Hepatic stellate cell (primary cell): Measurements from ENCODE around the gene SDHAF3.
"Not testable (repeated sequence)": the region's sequence is repeated elsewhere in the genome, so short reads cannot be mapped to it uniquely, and the experiment has no call there.

Experiments
- DNase-seq: peaks from one replicate; pipeline ENCODE4 v3.0.0; 2011; ENCODE audit warnings: low spot score

Gene SDHAF3

DNA sequence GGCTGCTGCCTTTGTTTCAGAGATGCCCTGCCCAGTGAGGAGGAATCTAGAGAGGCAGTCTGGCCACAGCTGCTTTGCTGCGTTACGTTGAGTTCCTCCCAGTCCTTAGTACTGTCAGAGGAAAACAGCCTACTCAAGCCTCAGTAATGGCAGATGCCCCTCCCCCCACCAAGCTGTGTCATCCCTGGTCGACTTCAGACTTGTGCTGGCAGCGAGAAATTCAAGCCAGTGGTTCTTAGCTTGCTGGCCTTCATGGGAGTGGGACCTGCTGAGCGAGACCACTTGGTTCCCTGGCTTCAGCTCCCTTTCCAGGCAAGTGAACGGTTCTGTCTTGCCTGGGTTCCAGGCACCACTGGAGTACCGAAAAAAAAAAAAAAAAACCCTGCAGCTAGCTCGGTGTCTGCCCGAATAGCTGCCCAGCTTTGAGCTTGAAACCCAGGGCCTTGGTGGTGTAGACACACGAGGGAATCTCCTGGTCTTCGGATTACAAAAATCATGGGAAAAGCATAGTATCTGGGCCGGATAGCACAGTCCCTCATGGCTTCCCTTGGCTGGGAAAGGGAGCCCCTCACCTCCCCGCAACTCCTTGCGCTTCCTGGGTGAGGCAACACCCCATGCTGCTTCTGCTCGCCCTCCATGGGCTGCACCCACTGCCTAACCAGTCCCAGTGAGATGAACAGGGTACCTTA is 9.1 kb downstream of the SDHAF3 start:
- no peak for DNase-seq

DNA sequence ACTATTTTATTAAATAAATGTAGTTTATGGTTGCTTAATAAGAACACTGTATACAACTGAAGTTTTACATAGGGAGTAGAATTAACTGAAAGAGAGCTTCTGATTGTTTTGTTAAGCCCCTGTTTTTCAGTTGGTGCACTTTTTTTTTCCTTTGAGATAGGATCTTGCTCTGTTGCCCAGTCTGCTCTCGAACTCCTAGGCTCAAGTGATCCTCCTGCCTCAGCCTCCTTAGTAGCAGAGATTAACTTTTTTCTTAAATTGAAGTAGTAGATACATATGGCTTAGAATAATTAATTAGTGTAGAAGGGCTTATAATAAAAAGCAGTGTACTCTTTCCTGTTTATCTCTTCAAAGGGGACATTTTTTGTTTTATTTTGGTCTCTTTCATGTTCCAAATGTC is 11.2 kb downstream of the SDHAF3 start:
- no peak for DNase-seq

DNA sequence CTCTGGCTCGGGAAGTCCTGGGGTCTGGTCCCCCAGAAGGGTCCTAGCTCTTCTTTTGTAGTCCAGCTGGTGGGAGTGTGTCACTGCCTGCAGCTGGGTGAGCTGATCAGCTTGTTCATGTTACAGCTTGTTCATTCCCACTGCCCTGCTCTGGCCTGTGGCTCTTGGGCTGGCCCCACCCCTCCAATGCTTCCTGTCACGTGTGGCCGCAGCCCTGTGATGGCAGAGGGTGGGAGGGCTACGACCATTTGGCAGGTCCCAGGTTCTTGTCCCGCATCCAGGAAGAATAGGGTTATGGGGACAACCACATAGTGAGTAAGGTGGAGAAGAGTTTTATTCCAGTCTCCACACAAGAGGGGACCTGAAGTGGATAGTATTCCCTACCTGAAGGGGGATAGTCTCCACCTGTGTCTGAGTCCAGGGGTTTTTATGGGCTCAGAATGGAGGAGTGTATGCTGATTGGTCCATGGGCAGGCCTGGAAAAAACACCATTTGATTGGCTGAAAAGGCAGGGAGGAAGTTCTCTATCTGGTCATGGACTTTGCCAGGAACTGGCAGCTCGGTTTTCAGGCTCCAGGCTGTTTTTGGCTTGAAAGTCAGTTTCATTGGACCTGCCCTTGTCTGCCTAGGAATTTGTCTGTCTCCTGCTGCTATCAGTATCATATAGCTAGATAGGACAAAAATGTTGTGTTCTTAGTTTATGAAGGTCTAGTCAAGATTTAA is 13.1 kb downstream of the SDHAF3 start:
- DNase-seq = no peak

DNA sequence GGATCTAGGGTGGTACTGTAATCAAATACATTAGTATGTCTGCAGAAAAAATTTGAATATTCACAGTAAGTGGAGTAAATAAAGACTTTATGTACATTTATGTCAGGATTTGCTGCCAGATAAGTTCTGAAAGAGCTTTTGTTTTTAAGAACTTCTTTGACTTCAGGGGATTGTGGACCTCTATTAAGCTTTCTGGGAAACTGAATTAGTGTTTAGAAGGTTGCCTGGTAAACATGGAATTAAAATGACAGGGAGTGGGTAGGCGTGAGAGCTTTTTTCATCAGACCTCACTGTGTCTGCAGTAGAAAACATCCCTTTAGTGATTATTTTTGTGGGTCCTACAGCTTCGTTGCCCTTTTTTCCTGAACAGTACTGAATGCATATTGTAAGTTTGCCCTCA is 15.7 kb downstream of the SDHAF3 start:
- DNase-seq = no peak

DNA sequence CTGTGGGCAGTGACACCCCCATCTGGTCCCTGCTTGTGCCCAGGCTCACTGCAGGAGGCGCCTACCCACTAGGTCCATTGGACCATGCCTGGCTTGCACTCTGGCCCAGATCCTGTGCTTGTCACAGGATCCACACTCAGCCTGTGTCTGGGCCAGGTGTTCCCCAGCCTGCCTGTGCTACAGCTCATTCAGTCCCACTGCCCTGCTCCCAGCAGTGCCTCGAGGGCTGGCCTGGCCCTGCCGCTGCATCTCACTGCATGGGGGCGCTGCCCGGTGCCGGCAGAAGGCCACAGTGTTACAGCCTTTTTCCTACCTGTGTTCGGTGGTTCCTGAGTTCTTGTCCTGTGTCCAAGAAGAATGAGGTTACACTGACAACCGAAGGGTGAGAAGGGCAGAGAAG is 21.3 kb downstream of the SDHAF3 start:
- no peak for DNase-seq

DNA sequence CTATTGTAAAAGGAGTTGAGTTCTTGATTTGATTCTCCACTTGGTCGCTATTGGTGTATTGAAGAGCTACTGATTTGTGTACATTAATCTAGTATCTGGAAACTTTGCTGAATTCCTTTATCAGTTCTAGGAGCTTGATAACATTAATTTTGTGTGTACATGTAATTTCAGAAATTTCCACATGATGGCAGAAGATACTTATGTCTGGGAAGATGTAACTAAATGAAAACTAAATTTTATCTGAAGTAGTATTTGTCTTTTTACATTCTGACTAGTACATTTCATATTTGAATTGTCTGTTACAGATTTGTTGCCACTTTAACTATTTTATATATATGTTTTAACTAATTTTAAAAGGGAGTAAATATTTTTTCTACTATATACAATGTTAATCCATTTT is 27.6 kb downstream of the SDHAF3 start:
- DNase-seq = no peak

DNA sequence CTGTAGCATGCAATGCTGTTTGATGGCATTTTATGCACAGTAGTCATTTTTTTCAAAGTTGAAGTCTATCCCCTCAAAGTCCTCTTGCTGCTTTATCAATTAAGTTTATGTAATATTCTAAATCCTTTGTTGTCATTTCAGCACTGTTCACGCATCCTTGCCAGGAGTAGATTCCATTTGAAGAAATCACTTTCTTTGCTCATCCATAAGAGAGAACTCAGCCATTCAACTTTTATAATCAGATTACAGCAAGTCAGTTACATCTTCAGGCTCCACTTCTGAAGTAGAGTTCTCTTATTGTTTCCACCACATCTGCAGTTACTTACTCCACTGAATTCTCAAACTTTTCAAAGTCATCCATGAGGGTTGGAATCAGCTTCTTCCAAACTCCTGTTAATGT is 32.3 kb downstream of the SDHAF3 start:
- no peak for DNase-seq

DNA sequence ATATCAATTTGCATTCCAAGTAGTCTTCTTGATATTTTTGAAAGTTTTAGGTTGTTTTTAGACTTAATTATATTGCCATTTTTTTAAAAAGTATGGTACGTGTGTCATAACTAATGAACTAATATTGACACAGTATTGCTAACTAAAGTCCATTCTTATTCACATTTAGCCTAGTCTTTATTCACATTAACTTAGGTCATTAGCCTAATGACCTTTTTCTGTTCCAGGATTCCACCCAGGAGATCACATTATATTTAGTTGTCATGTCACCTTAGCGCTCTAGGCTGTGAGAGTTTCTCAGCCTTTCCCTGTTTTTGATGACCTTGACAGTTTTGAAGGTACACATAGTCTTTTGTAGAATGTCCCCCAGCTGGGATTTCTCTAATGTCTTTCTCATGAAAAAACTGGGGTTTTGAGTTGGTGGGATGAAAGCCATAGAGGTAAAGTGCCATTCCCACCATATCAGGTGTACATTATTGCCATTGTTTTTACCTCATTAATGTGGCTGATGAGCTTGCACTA is 38.5 kb downstream of the SDHAF3 start:
- DNase-seq = no peak

DNA sequence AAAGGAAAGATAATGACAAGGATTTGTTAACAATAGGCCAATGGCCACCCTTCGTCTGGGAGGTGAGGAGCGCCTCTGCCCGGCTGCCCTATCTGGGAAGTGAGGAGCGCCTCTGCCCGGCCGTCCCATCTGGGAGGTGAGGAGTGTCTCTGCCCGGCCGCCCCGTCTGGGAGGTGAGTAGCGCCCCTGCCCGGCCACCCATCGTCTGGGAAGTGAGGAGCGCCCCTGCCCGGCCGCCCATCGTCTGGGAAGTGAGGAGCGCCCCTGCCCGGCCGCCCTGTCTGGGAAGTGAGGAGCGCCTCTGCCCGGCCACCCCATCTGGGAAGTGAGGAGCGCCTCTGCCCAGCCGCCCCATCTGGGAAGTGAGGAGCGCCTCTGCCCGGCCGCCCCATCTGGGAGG is 42.5 kb downstream of the SDHAF3 start:
- not testable (repeated sequence) for DNase-seq

DNA sequence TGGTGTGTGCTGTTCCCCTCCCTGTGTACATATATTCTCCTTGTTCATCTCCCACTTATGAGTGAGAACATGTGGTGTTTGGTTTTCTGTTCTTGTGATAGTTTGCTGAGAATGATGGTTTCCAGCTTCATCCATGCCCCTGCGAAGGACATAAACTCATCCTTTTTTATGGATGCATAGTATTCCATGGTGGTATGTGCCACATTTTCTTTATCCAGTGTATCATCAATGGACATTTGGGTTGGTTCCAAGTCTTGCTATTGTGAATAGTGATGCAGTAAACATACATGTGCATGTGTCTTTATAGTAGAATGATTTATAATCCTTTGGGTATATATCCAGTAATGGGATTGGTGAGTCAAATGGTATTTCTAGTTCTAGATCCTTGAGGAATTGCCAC is 44.1 kb downstream of the SDHAF3 start:
- not testable (repeated sequence) for DNase-seq

DNA sequence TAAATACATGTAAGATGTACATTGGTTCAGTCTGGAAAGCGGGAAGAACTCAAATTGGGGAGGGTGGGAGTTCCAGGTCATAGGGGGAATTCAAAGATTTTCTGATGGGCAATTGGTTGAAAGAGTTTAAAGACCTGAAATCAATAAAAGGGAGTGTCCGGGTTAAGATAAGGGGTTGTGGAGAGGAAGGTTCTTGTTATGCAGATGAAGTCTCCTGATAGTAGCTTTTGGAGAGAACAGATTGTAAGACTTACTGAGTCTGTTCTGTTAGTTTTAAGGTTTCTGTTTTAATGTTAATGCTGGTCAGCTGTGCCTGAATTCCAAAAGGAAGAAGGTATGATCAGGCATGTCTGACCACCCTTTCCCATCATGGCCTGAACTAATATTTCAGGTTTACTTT is 48.8 kb downstream of the SDHAF3 start:
- DNase-seq = no peak

DNA sequence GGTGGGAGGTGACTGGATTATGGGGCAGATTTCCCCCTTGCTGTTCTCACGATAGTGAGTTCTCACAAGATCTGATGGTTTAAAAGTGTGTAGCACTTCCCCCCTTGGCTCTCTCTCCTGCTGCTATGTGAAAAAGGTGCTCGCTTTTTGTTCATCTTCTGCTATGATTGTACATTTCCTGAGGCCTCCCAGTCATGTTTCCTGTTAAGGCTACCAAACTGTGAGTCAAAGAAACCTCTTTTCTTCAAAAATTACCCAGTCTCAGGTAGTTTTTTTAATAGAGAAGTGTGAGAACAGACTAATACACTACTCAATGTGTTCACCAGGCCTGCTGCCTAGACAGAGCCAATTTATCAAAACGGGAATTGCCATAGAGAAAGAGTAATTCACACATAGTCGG is 49.7 kb downstream of the SDHAF3 start:
- DNase-seq = no peak

DNA sequence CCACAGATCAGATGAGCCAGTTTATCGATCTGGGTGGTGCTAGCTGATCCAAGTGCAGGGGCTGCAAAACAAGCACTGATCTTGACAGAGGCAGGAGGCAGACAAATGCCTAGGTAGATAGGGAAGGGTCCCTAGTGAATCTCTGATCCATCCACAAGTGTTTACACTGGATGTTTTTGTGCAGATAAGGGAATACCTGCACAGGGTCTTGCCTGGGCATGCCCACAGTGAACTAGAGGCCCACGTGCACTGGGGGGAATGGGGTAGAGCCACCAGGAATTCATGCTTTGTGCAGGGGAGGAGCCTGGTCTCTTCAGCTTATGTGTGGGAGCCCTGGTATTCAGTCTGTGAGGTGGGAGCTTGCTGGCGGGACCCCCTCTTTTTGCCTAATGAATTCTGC is 50.3 kb downstream of the SDHAF3 start:
- DNase-seq = no peak

DNA sequence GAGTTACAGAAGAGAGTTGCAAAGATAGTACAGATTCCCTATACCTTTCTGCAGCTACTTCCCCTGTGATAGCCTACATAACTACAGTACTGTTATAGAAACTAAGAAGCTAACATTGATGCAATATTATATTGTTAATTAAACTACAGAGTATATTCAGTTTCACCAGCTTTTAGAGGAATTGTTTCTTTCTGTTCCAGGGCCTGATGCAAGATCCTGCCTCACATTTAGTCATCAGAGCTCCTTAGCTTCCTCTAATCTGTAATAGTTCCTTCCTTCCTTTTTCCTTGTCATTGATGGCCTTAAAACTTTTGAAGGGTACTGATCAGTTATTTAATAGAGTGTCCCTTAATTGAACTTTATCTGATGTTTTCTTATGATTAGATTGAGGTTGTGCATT is 56.8 kb downstream of the SDHAF3 start:
- DNase-seq = no peak

DNA sequence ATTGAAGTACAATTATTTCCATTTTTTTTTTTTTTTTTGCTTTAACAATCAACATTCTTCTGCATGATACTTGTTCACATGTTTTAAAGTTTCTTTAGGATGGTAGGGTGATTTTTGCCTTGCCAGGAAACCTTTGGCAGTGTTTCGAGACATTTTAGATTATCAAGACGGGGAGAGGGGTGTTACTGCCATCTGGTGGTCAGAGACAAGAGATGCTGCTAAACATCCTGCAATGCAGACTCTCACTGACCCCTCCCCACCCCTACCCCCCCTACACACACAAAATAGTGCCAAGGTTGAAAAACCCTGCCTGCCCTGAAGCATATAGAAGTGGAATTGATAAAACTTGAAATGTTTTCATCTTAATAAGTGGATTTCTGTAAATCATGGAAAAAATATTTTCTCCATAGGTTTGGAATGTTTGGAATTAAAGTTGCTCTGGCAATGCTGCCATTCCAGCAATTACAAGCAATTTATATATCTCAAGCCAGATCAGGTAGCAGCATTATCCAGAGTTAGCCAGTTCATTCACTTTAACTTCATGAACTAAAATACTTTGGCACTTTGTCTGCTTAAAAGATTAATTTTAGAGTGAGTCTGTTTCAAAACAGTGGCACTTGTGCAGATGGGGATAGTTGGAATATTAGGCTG is 62.1 kb downstream of the SDHAF3 start:
- peak; percentile 42 for DNase-seq

DNA sequence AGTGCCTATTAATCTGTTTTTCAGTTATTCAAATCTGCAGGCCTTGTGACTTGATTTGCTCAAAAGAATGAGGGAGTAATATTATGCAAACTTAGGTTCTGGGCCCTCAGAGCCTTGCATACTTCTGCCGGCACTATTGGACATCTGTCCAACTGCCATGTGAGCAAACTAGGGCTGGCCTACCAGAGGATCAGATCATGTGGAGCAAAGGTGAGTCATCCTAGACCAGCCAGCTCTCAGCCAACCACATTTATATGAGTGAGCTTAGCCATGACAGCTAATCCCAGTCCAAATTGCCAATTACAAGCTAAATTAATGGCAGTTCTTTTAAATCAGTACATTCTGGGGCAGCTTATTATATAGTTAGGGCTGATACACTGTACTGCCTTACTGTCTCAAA is 69.6 kb downstream of the SDHAF3 start:
- peak; percentile 7 for DNase-seq

DNA sequence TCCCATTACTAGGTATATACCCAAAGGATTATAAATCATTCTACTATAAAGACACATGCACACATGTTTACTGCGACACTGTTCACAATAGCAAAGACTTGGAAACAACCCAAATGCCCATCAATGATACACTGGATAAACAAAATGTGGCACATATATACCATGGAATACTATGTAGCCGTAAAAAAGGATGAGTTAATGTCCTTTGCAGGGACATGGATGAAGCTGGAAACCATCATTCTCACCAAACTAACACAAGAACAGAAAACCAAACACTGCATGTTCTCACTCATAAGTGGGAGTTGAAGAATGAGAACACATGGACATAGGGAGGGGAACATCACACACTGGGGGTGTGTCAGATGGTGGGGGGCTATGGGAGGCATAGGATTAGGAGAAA is 78.7 kb downstream of the SDHAF3 start:
- not testable (repeated sequence) for DNase-seq

DNA sequence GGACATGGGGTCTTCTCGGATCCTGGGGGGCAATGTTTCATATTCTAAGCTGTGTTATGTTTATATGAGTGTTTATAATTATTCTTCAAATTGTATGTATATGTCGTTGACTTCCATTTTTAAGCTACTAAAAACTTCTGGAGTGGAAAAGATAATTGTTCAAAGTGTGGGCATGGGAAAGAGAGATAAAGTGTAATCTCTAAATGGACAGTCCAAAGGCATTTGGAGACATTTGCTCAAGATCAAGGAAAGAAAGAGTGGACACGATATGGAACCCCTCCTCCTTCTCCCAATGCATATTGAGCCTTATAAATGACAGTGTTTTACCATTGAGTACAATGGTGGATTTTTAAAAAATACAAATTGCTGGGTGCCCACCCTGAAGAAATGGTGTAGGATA is 81.1 kb downstream of the SDHAF3 start:
- DNase-seq = no peak

DNA sequence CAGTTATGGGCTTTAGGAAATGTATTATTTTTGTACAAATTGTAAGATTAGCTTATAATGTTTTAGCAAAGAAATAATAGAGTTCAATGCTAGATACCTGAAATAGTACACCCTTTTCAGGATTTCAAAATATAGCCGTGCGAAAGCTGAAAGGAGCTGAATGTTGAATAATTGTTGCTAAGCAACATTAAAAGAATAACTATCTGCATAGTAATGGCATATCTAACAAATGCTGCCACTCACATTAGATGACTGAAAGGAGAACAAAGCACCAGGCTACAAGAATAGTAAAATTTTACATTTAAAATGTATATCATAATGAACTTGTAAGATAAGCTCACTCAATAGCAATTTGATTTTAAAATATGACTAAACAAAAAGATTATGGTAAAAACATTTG is 82.5 kb downstream of the SDHAF3 start:
- no peak for DNase-seq

DNA sequence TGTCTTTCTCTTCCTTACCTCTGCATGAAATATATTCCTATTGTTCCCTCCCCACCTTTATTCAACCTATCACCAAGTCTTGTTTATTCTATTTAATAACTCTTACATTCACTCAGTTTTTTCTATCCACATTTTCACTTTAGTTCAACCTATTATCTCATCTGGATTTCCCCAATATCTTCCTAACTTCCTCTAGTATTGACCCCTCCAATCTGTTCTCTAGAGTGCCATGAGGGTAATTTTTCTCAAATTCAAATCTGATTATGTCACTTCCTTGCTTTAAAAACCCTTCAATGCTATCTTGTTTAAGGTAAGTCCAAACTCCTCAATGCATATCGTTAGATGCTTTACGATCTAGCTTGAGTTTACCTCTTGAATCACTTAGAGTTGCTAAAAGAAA is 86.5 kb downstream of the SDHAF3 start:
- no peak for DNase-seq

DNA sequence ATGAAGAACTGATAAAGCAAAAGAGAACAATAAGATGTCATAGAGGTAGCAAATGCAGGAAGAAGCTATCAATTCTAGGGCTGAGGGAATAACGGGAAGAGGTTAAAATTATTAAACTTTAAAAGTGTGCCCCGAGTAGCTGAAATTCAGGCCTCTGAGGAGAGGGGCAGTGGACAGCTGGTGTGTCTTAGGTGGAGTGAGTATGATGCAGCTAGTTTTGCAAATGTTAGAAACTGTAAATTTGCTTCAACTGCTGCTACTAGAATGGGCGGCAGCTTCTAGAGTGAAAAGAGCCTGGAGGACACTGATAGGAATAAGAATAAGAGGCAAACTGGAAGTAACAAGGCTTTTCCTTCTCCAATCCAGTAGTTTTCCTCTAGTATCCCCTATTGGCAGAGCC is 87.3 kb downstream of the SDHAF3 start:
- DNase-seq = no peak

DNA sequence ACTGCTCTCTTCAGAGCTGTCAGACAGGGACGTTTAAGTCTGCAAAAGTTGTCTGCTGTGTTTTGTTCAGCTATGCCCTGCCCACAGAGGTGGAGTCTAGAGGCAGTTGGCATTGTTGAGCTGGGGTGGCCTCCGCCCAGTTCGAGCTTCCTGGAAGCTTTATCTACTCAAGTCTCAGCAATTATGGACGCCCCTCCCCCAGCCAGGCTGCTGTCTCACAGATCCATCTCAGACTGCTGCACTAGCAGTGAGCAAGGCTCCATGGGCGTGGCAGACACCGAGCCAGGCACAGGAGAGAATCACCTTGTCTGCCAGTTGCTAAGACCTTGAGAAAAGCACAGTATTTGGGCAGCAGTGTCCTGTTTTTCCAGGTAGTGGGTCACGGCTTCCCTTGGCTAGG is 98.1 kb downstream of the SDHAF3 start:
- DNase-seq = no peak

DNA sequence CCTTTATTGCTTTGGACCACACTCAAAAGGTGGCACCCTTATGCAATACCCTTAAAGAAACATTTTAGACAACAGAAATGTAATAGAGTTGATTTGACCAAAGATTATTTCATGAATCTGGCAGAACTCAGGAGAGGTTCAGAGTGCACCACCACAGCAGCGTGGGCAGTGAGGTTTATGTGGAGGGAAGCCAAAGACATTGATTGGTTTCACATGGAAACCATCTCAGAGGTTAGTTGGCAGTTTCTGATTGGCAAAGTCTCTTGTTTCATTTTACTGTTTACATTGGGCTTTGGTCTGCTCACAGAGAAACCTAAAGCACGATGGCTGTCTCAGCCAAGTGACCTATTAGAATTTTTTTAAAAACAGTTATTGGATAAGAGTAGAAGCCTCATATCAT is 101.3 kb downstream of the SDHAF3 start:
- DNase-seq = no peak
